ENCODE measurements around the gene MTA1. TPM values are rescaled to one million over a fixed set of nuclear protein-coding genes. Genes with fewer than 3 reads are reported as not detected.

MTA1 gene
- total and polyA plus RNA-seq, 4 donors, result 3.7 to 28.1 (median 21.0) TPM

GRCh38 chr14:105503296-105503640, 83.6 kb downstream of the MTA1 start:
- no peaks in the 10 kb centered on the region for H3K36me3 ChIP-seq (ENCODE audit: control insufficient read depth in 4 of 4, insufficient read depth in 3 of 4, low read depth in 1 of 4, low read length in 3 of 4)

More at GRCh38 chr14:105503296-105503640, 83.6 kb downstream of the MTA1 start:
- H3K4me1 ChIP-seq (ENCODE audit: control insufficient read depth in 4 of 4, insufficient read depth in 4 of 4, low read length in 3 of 4), result peaks cover 0 to 9% (median 5%) of the 10 kb centered on the region in 4 donors
- WGBS, result 92% methylated on average over 7 of the region's 7 CpGs
- DNase-seq (ENCODE audit: low spot score), result no peak
- H3K27me3 ChIP-seq (ENCODE audit: control insufficient read depth in 4 of 4, insufficient read depth in 4 of 4, low read length in 3 of 4), result no peaks in the 10 kb centered on the region
- no peak overlapping the region for H3K4me3 ChIP-seq (ENCODE audit: low read depth in 1 of 3, low read length in 3 of 3)
- no peak for TF ChIP-seq SP1 (IDR thresholded peaks at IDR 0.05)
- TF ChIP-seq REST (IDR thresholded peaks at IDR 0.05), result no peak
- no peak for TF ChIP-seq CTCF (IDR thresholded peaks at IDR 0.05; ENCODE audit: low read depth, low read length, missing input control)
- TF ChIP-seq, protein P1, sequence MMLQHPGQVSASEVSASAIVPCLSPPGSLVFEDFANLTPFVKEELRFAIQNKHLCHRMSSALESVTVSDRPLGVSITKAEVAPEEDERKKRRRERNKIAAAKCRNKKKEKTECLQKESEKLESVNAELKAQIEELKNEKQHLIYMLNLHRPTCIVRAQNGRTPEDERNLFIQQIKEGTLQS (IDR thresholded peaks at IDR 0.05), result no peak
- TF ChIP-seq, protein P2, sequence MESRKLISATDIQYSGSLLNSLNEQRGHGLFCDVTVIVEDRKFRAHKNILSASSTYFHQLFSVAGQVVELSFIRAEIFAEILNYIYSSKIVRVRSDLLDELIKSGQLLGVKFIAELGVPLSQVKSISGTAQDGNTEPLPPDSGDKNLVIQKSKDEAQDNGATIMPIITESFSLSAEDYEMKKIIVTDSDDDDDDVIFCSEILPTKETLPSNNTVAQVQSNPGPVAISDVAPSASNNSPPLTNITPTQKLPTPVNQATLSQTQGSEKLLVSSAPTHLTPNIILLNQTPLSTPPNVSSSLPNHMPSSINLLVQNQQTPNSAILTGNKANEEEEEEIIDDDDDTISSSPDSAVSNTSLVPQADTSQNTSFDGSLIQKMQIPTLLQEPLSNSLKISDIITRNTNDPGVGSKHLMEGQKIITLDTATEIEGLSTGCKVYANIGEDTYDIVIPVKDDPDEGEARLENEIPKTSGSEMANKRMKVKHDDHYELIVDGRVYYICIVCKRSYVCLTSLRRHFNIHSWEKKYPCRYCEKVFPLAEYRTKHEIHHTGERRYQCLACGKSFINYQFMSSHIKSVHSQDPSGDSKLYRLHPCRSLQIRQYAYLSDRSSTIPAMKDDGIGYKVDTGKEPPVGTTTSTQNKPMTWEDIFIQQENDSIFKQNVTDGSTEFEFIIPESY (IDR thresholded peaks at IDR 0.05), result no peak
- TF ChIP-seq GABPA (IDR thresholded peaks at IDR 0.05 in 1 of 2, conservative IDR thresholded peaks at IDR 0.05 in 1 of 2), result no peak
- no peak overlapping the region for H3K27ac ChIP-seq (ENCODE audit: low read depth in 1 of 2, low read length in 2 of 2)
- no peaks in the 10 kb centered on the region for H3K9me3 ChIP-seq (ENCODE audit: control insufficient read depth in 4 of 4, low read length in 3 of 4)
- H3K9ac ChIP-seq (ENCODE audit: low read depth in 1 of 2, low read length in 2 of 2), result no peak overlapping the region
